GM19372 (cell line): ENCODE data around the gene GRAMD2B.
A peak's percentile ranks its signal among the peaks of the same experiment; 100 is the strongest.
"Not testable (repeated sequence)": the region's sequence is repeated elsewhere in the genome, so short reads cannot be mapped to it uniquely, and the experiment has no call there.

ENCODE experiments used
- ATAC-seq: cut with Tn5 transposase; IDR thresholded peaks from one replicate; pipeline ENCODE4 v1.9.1; 2021; ENCODE audit warnings: mild to moderate bottlenecking, low read depth, moderate library complexity; ENCODE audit not compliant: unreplicated experiment

Gene GRAMD2B

DNA sequence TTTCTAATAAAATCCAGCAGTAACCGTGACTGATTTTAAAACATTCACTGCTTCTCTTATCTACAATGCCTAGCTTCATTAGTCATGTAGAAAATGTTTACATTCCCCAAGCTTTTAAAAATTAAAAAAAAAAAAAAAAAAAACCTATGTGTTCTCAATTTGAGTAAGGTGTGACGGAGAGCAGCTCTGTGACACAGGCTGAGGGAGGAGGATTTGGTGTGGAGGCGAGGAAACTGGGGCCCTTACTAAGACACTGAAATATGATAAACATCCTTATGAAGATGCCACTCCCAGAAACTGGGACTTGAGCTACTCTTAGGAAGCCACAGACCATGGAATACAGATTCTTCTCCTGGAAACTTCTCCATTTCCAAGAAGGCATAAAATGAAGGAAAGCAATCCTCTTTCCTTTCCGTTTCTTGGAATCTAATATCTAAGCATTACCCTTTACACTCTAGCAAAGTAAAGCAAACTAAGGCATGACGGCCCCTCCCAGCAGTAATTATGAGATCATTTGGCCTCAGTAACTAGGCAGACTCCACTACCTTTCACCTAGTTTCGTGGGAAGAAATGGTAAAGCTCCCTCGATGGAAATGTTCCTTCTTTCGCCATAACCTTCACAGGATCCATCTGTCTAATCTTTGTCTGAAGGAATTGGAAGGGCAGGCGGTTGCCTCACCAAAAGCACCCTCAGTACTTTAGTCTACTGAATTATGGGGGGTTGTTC, 23.5 kb downstream of the GRAMD2B start:
- no peak for ATAC-seq

DNA sequence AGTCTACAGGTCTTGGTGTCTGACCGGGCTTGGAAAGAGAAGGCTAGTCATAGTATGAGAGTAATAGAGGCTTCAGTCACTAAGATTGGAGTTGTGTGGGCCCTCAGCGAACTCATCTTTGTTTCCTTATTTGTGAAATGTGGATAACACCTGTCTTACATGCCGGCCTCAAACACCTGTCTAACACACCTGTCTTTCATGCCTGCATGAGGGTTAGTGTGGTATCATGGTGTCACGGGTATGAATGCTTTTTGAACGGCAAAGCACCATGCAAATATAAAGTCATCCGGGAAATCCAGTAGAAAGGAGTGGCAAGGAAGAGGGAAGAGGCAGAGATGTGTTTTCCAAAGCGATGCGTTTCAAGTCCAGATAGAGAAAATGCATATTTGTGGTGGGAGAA, 25.5 kb downstream of the GRAMD2B start:
- no peak for ATAC-seq

DNA sequence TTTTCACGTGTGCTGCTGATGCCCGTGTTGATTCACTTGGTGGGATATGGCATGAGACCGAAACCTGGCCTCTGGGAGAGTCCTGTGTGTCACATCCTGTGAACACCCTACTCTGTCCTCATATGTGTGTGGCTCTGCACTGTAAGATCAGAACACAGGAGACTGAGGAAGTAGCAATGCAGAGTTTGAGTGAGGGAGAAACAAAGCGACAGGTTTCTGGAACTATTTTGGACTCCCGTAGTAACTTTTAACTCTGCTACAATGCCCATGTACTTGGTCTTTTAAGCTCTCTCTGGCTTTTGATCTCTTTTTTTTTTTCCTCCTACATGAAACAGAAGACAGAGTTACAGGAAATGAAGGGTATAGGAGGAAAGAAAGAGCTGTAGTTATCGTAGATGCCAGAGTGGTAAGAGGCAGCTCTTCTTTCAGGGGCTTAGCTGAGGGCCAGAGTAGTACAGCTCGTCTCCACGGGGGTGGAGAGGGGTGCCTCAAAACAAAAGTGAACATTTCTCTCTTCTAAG, 26.6 kb downstream of the GRAMD2B start:
- ATAC-seq: peak; percentile 75

DNA sequence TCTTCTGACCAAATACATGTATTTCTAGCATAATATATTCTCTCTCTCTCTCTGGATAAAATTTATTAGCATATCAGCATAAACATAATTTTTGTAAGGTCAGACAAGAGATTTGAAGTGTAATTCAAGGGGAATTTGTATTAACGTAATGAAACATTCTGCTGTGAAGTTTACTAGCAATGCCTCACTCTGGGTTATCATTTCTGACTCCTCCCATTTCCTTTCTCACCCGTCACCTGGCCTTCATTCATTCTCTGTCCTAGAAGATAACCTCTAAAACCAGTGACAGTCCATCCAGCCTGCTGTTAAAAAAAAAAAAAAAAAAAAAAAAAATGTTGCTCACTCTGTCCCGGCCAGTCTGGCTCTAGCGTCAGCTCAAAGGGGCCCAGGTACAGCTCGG, 27.1 kb downstream of the GRAMD2B start:
- peak; percentile 60 for ATAC-seq

DNA sequence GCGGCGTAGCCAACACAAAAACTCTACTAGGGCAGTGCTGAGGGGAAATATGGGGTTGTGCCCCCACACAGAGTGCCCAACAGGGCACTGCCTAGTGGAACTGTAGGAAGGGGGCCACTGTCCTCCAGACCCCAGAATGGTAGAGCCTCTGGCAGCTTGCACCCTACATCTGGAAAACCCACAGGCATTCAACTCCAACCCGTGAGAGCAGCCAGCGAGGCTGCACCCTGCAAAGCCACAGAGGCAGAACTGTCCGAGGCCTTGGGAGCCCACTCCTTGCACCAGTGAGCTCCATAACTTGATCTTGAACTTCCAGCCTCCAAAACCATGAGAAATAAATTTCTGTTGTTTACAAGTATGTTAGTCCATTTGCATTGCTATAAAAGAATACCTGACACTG, 27.7 kb downstream of the GRAMD2B start:
- ATAC-seq: no peak

DNA sequence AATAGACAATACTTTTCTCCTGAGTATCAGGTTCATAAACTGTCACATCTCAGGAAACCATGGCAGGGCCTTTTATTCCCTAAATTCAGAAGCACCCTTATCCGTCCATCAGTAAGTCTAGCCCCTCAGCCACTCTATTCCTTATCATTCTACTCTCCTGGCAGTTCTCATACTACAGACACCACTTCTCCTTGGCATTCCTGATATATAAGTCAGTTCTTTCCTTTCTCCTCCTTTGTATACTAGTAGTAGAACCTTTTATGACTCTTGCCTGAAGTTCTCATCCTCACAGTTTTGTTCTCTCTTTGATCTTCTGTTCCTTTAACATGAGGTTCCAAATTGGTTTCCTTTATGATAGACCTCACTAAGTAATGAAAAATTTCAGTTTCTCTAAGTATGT, 29.3 kb downstream of the GRAMD2B start:
- ATAC-seq: no peak

DNA sequence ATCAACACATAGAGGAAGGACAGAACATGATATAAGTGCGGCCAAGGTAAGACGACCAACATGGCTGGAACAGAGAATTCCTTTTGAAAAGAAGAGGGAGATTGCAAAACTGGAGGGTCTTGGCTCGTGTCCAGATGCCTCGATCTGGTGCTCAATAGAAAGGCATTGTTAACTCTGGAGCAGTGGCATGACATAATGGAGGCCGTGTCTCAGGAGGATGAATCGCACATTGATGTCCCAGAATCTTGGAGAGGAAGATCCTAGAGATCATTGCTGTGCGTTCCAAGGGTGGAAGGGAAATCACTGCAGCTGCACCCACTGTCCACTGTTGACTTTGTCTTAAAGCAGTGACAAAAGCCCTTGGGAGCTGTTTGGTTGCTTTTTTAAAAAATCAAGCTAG, 30.9 kb downstream of the GRAMD2B start:
- no peak for ATAC-seq

DNA sequence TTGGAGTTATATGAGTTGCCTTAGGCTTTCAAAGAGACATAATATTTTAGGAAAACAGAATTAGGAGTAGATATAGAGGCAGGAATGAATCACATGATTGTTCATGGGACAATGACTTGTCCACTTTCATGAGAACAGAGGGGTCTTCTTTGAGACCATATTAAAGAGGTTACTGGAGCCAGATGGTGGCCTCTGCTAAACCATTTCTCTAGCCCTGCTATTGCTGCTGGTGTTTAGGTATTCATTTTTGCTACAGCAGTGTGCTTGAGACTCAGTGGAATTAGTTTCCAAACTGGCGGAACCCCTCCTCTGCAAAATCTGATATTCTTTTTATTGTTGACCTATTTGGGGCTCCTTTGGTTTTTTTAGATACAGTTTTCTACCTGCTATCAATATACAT, 31.3 kb downstream of the GRAMD2B start:
- no peak for ATAC-seq

DNA sequence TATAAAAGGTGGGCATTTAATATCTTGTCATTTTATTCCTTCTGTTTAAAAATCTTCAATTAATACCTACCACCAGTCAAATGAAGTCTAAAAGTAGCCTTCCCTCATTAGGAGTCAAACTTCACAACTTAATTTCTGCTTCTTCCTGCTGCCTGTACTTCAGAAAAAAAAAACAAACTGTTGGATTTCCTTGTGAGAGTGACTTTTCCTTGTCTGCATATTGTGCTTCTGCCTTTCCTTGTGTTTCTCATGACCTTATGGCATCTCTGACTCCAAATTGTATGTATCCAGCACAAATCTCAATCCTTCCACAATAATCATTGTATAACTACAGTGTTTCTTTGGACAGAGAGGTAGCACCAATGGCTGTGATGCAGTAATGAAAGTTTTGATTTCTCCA, 32.1 kb downstream of the GRAMD2B start:
- no peak for ATAC-seq

DNA sequence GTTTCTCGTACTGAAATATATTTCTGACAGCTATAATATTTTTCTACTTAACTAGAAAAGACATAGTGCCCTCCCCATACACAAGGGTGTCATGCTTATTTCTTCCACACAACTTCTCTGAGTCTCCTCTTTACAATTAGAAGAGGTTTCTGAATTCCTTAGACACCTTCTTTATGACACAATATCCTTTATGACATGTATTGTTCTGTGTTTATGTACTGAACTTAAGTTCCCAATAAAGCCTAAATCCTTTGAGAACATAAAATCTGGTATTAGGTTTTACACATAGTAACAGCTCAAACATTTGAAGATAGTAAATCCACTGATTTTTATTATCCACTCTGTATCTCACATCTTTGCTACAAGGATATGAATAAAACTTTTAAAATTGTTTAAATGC, 32.5 kb downstream of the GRAMD2B start:
- no peak for ATAC-seq

DNA sequence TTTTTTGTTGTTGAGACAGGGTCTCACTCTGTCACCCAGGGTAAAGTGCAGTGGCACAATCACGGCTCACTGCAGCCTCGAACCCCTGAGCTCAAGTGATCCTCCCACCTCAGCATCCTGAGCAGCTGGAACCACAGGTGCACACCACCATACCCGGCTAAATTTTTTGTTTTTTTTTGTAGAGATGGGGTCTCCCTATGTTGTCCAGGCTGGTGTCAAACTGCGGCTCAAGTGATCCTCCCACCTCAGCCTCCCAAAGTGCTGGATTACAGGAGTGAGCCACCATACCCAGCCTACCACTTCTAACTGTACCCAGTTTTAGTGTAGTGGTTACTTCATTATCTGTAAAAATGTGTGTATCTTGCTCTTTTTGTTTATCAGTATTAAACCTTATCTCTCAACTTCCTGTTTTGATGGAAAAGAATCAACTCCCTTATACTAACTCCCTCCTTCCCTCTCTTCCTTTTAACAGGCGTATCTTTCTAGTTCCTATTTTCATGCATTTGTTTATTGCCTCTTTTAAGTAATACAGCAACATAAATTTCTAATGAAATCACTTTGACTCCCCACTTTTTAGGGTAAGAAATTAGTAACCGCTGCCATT, 33.1 kb downstream of the GRAMD2B start:
- no peak for ATAC-seq

DNA sequence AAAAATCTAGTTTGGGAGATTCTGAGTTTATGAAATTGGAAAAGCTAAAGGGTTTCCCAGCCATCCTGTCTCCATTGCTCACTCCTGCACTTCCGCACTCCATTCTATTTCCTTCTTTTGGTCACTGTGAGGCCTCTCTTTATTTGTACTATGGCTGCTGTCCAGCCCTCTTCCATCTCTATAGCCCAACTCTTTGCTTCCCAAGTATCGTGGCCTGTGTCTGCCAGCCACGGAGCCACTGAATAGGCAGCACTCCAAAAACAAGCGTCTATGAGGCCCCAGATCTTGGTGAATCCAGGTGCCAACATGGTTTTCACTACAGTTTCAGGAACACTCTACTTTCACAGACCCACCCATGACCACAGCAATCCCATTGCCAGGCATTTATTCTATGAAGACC, 37.2 kb downstream of the GRAMD2B start:
- ATAC-seq: no peak

DNA sequence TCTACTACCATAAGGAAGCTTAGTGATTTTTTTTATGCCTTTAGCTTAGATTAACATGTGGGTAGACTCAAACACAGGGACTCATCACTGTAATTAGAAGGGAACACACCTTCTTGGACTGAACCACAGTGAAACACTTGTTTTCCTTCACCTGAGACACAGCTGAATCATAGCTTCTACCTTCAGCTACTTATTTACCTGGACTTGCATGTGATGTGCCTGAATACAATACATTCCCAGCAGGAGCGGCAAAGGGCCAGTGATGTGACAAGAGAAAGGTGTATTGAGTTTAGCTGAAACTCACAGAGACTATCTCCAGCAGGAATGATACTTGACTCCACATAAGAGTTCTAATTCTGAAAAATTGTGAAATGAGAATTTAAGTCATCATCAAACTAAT, 37.8 kb downstream of the GRAMD2B start:
- no peak for ATAC-seq

DNA sequence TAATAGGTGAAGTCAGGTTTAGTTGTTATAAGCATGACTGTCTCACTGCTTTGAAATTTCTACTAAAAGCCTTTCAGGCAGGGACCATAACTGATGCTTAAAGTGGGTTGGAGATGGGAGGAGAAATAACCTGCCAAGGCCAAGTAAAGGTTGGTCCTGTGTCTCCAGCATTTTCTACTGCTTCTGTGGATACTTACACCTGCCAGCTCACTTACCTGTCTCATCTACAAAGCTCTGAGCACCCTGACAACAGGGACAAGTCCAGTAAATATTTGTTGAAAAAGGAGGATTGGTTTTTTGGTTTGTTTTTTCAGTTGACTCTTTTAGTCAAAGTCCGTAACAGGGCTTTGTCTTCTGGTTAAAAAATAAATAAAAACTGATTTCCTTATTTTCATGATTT, 38.6 kb downstream of the GRAMD2B start:
- ATAC-seq: peak; percentile 23

DNA sequence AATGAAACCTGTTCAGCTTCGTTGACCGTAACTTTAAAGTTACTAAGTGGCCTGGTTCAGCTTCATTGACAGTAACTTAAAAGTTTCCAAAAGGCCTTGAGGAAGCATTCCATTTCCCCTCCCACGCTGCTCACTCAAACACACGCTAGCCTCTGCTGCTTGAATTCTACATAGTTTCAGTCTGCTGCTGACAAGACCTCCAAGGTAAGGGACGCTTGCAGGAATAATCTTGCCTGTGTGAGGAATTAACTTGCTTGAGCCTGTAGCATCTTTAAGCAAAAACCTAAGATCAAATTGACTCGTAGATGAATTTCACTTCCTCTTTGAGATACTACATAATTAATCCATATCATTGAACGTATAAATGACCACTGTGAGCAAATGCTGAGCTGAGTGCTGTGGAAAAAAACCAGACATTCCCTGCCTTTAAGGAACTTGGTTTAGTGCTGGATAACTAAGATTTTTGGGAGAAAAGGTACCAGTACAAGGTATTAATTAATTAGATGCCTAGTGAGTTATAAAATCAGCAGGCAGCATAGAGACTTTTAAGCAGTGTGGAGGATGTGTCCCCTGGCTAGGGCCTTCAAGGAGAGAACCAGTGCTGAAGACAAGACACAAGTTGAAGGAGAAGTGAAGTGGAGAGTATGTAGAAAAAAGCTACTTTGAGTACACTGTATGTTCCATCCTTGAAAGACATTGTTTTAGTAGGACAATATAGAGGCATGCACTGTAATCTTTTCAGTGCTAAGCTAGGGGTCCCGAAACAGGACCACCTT, 39.2 kb downstream of the GRAMD2B start:
- ATAC-seq: peak; percentile 82

DNA sequence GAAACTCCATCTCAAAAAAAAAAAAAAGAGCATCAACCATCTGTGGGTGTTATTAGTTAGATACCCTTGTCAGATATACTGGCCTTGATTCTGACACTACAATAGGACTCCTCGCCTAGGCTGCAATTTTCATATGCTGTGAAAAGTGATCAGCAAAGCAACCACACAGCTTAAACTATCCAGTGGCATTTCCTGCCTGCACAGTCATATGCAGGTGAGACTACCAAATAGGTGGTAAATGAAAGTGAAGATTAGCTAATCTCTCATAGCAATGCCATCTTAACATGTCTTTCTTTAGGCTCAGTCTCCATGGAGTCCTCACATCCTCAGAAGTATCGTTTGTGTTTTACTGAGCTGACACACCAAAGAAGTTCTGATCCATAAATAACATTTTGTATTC, 40.8 kb downstream of the GRAMD2B start:
- no peak for ATAC-seq

DNA sequence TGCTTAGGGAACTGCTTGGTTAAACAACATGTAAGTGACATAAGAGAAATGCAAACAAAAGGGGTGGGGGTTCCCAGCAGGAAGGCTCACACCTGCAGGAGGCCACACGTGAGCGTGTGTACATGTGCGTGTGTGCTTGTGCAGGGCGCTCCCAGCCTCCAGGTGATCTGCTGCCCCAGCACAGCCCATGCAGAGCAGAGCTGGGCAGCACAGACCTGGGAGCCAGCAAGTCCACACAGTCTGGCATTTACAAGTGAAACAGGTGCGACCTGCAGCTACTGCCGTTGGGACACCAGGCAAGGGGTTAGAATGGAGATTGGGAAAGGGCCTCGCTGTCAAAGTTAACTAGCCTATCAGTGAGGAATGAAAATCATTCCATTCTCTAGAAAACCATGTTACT, 41.8 kb downstream of the GRAMD2B start:
- no peak for ATAC-seq

DNA sequence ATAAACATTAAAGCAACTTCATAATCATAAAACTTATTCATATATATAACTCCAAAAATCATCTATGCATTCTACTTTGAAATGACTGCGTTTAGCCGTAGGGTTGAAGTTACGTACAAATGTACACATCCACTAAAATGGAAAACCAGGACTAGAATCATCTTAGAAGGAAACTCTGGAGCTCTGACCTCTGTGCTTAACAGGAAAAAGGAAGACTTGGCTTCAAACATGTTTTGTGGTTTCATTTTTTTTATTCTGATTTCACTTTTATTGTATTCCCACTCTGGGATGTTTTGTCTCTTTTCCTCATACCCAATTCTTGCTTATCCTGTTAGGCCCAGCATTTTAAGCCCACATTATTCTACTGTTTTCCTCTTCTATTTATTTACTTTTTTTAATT, 44.9 kb downstream of the GRAMD2B start:
- no peak for ATAC-seq

DNA sequence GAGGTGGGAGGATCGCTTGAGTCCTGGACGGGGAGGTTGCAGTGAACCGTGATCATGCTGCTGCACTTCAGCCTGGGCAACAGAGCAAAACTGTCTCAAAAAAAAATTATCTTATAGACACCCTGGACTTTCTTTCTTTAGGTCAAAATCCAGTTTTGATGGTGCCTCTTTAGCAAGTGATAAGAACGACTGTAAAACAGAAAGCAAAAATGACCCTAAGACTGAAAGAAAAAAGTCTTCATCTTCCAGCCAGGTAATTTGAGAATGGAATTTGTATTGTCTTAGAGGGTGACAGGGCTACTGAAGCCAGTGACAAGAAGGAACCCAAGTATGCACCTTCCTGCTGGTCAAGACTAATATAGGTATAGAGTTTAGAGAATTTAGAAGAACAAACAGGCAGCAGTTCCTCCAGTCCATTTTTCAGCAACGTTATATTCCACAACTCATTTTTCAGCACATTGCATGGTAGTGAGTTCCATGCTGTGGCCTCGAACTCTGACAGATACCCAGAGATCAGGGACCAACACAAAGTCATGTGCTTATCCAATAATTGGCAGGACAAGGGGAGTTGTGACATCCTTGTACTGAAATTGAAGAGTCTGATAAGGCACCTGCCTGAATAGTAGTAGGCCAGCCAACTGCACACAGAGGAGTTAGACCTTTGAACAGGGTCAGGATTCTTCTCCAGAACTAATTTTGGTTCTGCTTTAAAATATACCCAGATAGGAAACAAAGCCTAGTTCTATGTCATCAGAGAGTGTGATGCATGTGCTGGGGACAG, 46.5 kb downstream of the GRAMD2B start:
- no peak for ATAC-seq

DNA sequence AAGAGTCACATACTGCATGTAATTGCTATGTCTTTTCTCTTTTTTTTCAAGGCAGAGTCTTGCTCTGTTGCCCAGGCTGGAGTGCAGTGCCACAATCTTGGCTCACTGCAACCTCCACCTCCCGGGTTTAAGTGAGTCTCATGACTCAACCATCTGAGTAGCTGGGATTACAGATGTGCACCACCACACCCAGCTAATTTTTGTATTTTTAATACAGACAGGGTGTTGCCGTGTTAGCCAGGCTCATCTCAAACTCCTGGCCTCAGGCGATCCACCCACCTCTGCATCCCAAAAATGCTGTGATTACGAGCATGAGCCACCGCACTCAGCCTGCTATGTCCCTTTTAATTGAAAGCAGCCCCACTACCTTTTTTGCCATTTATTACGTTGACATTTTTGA, 47.3 kb downstream of the GRAMD2B start:
- not testable (repeated sequence) for ATAC-seq

DNA sequence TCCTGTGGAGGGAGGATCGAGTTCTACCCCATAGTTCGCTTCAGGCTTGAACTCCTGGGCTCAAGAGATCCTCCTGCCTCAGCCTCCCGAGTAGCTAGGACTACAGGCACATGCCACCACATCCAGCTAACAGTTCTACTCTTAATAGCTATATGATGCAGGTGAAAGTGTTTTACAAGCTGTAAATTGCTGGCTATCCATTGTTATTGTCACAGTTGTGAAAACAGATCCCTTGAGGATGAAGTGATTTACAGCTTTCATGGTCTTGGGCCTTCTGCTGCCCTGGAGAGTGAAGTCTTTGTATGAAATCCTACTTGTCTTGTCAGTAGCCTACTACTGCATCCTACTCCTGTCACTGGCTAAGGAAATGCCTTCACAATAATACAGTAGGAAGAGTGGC, 48.0 kb downstream of the GRAMD2B start:
- ATAC-seq: no peak
